H1 (cell line): ENCODE measurements around the gene ZBTB49. TPM values are rescaled to one million over a fixed set of nuclear protein-coding genes. Genes with fewer than 3 reads are reported as not detected.

Source experiments
- CTCF ChIA-PET: fragments of 300-600 bp; sonication (Branson Sonifier 250); formaldehyde crosslinking; loops from one replicate; lab custom pipeline; 2021; ENCODE audit not compliant: partially characterized antibody; lab: Charles Lee
- POLR2A ChIA-PET: fragments of 300-600 bp; sonication (Branson Sonifier 250); formaldehyde crosslinking; loops from one replicate; lab custom pipeline; 2021; ENCODE audit warnings: inconsistent platforms; ENCODE audit not compliant: partially characterized antibody; lab: Charles Lee
- DNase-seq, 2 experiments: peaks; one replicate each; pipeline versions ENCODE4 v3.0.0 to v3.0.0-alpha.2; 2010 to 2022; ENCODE audit warnings: low spot score in 2 of 2, low read depth in 1 of 2, mixed read lengths in 1 of 2
- FAIRE-seq: peaks from 2 replicates; lab custom pipeline; 2011; peaks lifted over from hg19 to GRCh38; lab: Jason Lieb, UNC
- H2AFZ ChIP-seq: 2 replicates; pipeline ENCODE4 v1.8.1; 2012; ENCODE audit warnings: low read length, inconsistent platforms
- H2AK5ac ChIP-seq: 2 replicates; pipeline ENCODE4 v1.6.1; 2013; ENCODE audit warnings: low read depth, low read length
- H2BK120ac ChIP-seq: replicated peaks from 2 replicates; pipeline ENCODE3; 2013; ENCODE audit warnings: low read depth, low read length, inconsistent platforms
- H2BK12ac ChIP-seq: 2 replicates; pipeline ENCODE4 v1.6.1; 2013; ENCODE audit warnings: low read depth, low read length
- H2BK15ac ChIP-seq: 2 replicates; pipeline ENCODE4 v1.6.1; 2013; ENCODE audit warnings: low read length
- H2BK20ac ChIP-seq: 2 replicates; pipeline ENCODE4 v1.6.1; 2013; ENCODE audit warnings: low read length
- H2BK5ac ChIP-seq: 2 replicates; pipeline ENCODE4 v1.6.1; 2013; ENCODE audit warnings: low read depth, low read length
- H3K14ac ChIP-seq: 2 replicates; pipeline ENCODE4 v1.6.1; 2013; ENCODE audit warnings: inconsistent platforms; ENCODE audit not compliant: insufficient read length
- H3K18ac ChIP-seq: 2 replicates; pipeline ENCODE4 v1.6.1; 2013; ENCODE audit warnings: low read length; ENCODE audit errors: extremely low read depth
- H3K23ac ChIP-seq: 2 replicates; pipeline ENCODE4 v1.6.1; 2013; ENCODE audit warnings: inconsistent platforms; ENCODE audit not compliant: insufficient read length
- H3K23me2 ChIP-seq: 2 replicates; pipeline ENCODE4 v1.6.1; 2013; ENCODE audit warnings: low read depth, low read length
- H3K27ac ChIP-seq: 2 replicates; pipeline ENCODE4 v1.6.1; 2011; ENCODE audit warnings: low read depth, low read length, inconsistent platforms
- H3K27me3 ChIP-seq, 4 experiments: replicated peaks in 1 of 4; 1 replicate in 1 of 4; 2 replicates in 3 of 4; pipeline versions ENCODE4 v1.6.1 to v1.8.1; 2011 to 2013; ENCODE audit warnings: low read length in 3 of 4, mild to moderate bottlenecking in 3 of 4, inconsistent platforms in 2 of 4, mixed read lengths in 2 of 4, moderate library complexity in 1 of 4; ENCODE audit not compliant: control insufficient read depth in 3 of 4, insufficient read depth in 3 of 4; ENCODE audit errors: extremely low read depth in 1 of 4
- H3K36me3 ChIP-seq, 4 experiments: 2 replicates each; pipeline versions ENCODE4 v1.6.1 to v1.8.1; 2011 to 2013; ENCODE audit warnings: mild to moderate bottlenecking in 4 of 4, low read length in 3 of 4, moderate library complexity in 2 of 4, control low read depth in 1 of 4, inconsistent platforms in 1 of 4; ENCODE audit not compliant: insufficient read depth in 4 of 4, control insufficient read depth in 2 of 4
- H3K4ac ChIP-seq: replicated peaks from 2 replicates; pipeline ENCODE3; 2013; ENCODE audit warnings: low read length, low read depth, mixed read lengths, inconsistent platforms; ENCODE audit not compliant: insufficient read length
- H3K4me1 ChIP-seq, 4 experiments: replicated peaks in 1 of 4; 1 replicate in 1 of 4; 2 replicates in 3 of 4; pipeline versions ENCODE4 v1.6.1 to v1.8.1; 2011 to 2013; ENCODE audit warnings: low read length in 3 of 4, inconsistent platforms in 2 of 4, mixed read lengths in 1 of 4; ENCODE audit not compliant: insufficient read depth in 4 of 4, control insufficient read depth in 3 of 4
- H3K4me2 ChIP-seq, 2 experiments: 2 replicates each; pipeline versions ENCODE4 v1.6.1 to v1.8.1; 2011 to 2013; ENCODE audit warnings: low read depth in 2 of 2, low read length in 2 of 2, control low read depth in 1 of 2, inconsistent platforms in 1 of 2, mild to moderate bottlenecking in 1 of 2; ENCODE audit not compliant: insufficient read depth in 1 of 2
- H3K4me3 ChIP-seq, 4 experiments: fragments of 200-600, 300-600 bp in 1 of 4; sonication (generic), shearing (Covaris generic), sonication (Bioruptor Twin) in 1 of 4; 2 replicates each; pipeline versions ENCODE4 v1.5.1 to v1.8.1; 2011 to 2016; ENCODE audit warnings: low read length in 4 of 4, low read depth in 3 of 4, control low read depth in 2 of 4, inconsistent platforms in 2 of 4, mild to moderate bottlenecking in 2 of 4, mixed read lengths in 1 of 4, moderate library complexity in 1 of 4; ENCODE audit not compliant: insufficient read depth in 2 of 4; ENCODE audit errors: extremely low read depth in 1 of 4
- H3K56ac ChIP-seq: replicated peaks from 2 replicates; pipeline ENCODE3; 2013; ENCODE audit warnings: low read depth, mild to moderate bottlenecking, mixed read lengths, low read length, inconsistent platforms; ENCODE audit not compliant: insufficient read length
- H3K79me1 ChIP-seq: 2 replicates; pipeline ENCODE4 v1.6.1; 2013; ENCODE audit warnings: low read depth, low read length, control low read depth
- H3K79me2 ChIP-seq, 2 experiments: 2 replicates each; pipeline versions ENCODE4 v1.6.1 to v1.8.1; 2012 to 2013; ENCODE audit warnings: low read length in 2 of 2, mild to moderate bottlenecking in 2 of 2, inconsistent platforms in 1 of 2; ENCODE audit not compliant: insufficient read depth in 2 of 2, control insufficient read depth in 1 of 2
- H3K9ac ChIP-seq, 4 experiments: replicated peaks in 1 of 4; 1 replicate in 1 of 4; 2 replicates in 3 of 4; pipeline versions ENCODE4 v1.6.1 to v1.8.1; 2011 to 2013; ENCODE audit warnings: low read depth in 3 of 4, low read length in 3 of 4, control low read depth in 2 of 4, mild to moderate bottlenecking in 2 of 4, moderate library complexity in 2 of 4, inconsistent platforms in 1 of 4; ENCODE audit errors: extremely low read depth in 1 of 4
- H3K9me3 ChIP-seq, 2 experiments: 2 replicates each; pipeline versions ENCODE4 v1.6.1 to v1.8.1; 2012 to 2013; ENCODE audit warnings: mild to moderate bottlenecking in 2 of 2, moderate library complexity in 2 of 2, control low read depth in 1 of 2, inconsistent platforms in 1 of 2, low read depth in 1 of 2, low read length in 1 of 2, mixed read lengths in 1 of 2; ENCODE audit not compliant: insufficient read depth in 2 of 2
- H4K20me1 ChIP-seq, 2 experiments: replicated peaks in 1 of 2; 2 replicates each; pipeline versions ENCODE3 to v1.8.1; 2011 to 2013; ENCODE audit warnings: inconsistent platforms in 2 of 2, low read length in 2 of 2, mild to moderate bottlenecking in 1 of 2; ENCODE audit not compliant: insufficient read depth in 2 of 2, control insufficient read depth in 1 of 2
- H4K5ac ChIP-seq: 2 replicates; pipeline ENCODE4 v1.6.1; 2013; ENCODE audit warnings: low read length, low read depth, mixed read lengths, inconsistent platforms; ENCODE audit not compliant: insufficient read length
- H4K8ac ChIP-seq: 2 replicates; pipeline ENCODE4 v1.8.0; 2013; ENCODE audit warnings: mild to moderate bottlenecking, moderate library complexity, low read length, inconsistent platforms; ENCODE audit not compliant: insufficient read depth; ENCODE audit errors: extremely low read depth
- H4K91ac ChIP-seq: replicated peaks from 2 replicates; pipeline ENCODE3; 2013; ENCODE audit warnings: low read length, mixed read lengths, inconsistent platforms; ENCODE audit not compliant: insufficient read length
- CBX5 ChIP-seq: fragments of 300-800, 300-1000 bp; sonication (generic); IDR thresholded peaks from 2 replicates; pipeline ENCODE4 v1.7.1; 2016; ENCODE audit warnings: antibody characterized with exemption, low read length, low read depth
- CBX8 ChIP-seq: fragments of 300-800, 300-1000 bp; sonication (generic); IDR thresholded peaks from 2 replicates; pipeline ENCODE4 v1.7.1; 2016; ENCODE audit warnings: low read depth, low read length, borderline replicate concordance
- EP300 ChIP-seq, 2 experiments: IDR thresholded peaks; 1 replicate in 1 of 2; 2 replicates in 1 of 2; pipeline ENCODE4 v1.6.1; 2011 to 2012; ENCODE audit warnings: low read depth in 2 of 2, low read length in 2 of 2, mild to moderate bottlenecking in 2 of 2, borderline replicate concordance in 1 of 2, inconsistent platforms in 1 of 2, moderate library complexity in 1 of 2
- EZH2 ChIP-seq: fragments of 200-600 bp; sonication (generic); IDR thresholded peaks from 2 replicates; pipeline ENCODE4 v1.7.1; 2012; ENCODE audit warnings: low read depth, mild to moderate bottlenecking, moderate library complexity, low read length, inconsistent platforms; ENCODE audit not compliant: severe bottlenecking
- GTF2F1 ChIP-seq: IDR thresholded peaks from 2 replicates; pipeline ENCODE4 v1.6.1; 2012; ENCODE audit warnings: low read depth, low read length, improper control_type of control experiment, borderline replicate concordance
- HDAC6 ChIP-seq: IDR thresholded peaks from one replicate; pipeline ENCODE4 v1.7.1; 2012; ENCODE audit warnings: low read depth, mild to moderate bottlenecking, inconsistent platforms, low read length, moderate library complexity
- KDM1A ChIP-seq: fragments of 200-600, 300-600 bp; sonication (generic); IDR thresholded peaks from 2 replicates; pipeline ENCODE4 v1.7.1; 2016; ENCODE audit warnings: mild to moderate bottlenecking, low read length, borderline replicate concordance
- NANOG ChIP-seq: IDR thresholded peaks from 2 replicates; pipeline ENCODE4 v1.6.1; 2011; ENCODE audit warnings: low read length, low read depth, mild to moderate bottlenecking, inconsistent platforms; ENCODE audit not compliant: insufficient read depth, poor library complexity, severe bottlenecking
- RNF2 ChIP-seq: fragments of 200-900, 300-1000 bp; sonication (generic); IDR thresholded peaks from 2 replicates; pipeline ENCODE4 v1.7.1; 2016; ENCODE audit warnings: borderline replicate concordance, low read depth, mild to moderate bottlenecking, antibody characterized with exemption, low read length; ENCODE audit not compliant: poor library complexity, severe bottlenecking; ENCODE audit errors: missing control alignments
- SAP30 ChIP-seq: fragments of 300-600 bp; sonication (generic); IDR thresholded peaks from 2 replicates; pipeline ENCODE4 v1.7.1; 2012; ENCODE audit warnings: low read length, moderate library complexity, mild to moderate bottlenecking, inconsistent platforms; ENCODE audit not compliant: insufficient read depth, insufficient replicate concordance
- SP4 ChIP-seq: IDR thresholded peaks from 2 replicates; pipeline ENCODE4 v1.6.1; 2012; ENCODE audit warnings: low read length, inconsistent platforms
- SUZ12 ChIP-seq: fragments of 200-600 bp; sonication (generic); IDR thresholded peaks from 2 replicates; pipeline ENCODE4 v1.6.1; 2012; ENCODE audit warnings: mild to moderate bottlenecking, inconsistent platforms, low read length, moderate library complexity, mixed read lengths
- TAF1 ChIP-seq: IDR thresholded peaks from 2 replicates; pipeline ENCODE4 v1.6.1; 2011; ENCODE audit warnings: mild to moderate bottlenecking, low read depth, low read length
- WGBS, 2 experiments: shearing (Covaris generic) in 1 of 2; methylation state at CpG; one replicate each; pipeline versions ENCODE4 v1.1.6 to v1.1.7; 2013 to 2015; ENCODE audit warnings: low lambda C conversion rate in 2 of 2, mixed read lengths in 2 of 2, inconsistent platforms in 1 of 2, low coverage in 1 of 2, missing lambda C conversion rate in 1 of 2; ENCODE audit not compliant: insufficient replicate concordance in 2 of 2, insufficient coverage in 1 of 2, insufficient read length in 1 of 2; ENCODE audit errors: extremely low coverage in 1 of 2, missing lambda C conversion rate in 1 of 2; 5-methylcytosine and 5-hydroxymethylcytosine counted together
- polyA plus RNA-seq, 7 experiments: library from polyadenylated mRNA; depleted of rRNA in 3 of 7; stranded (reverse) in 5 of 7; unstranded in 2 of 7; fragments of >200 nt in 5 of 7; fragments of 200-250 nt in 2 of 7; gene quantifications; 1 replicate in 5 of 7; 2 replicates in 1 of 7; 4 replicates in 1 of 7; pipeline versions ENCODE4 v1.2.1 to v1.2.3, GENCODE V29; 2011 to 2013; ENCODE audit warnings: missing spikeins in 2 of 7, mixed read lengths in 2 of 7
- total RNA-seq: library from RNA; stranded (reverse); fragmentation: NEBNext Ultra II Directional; extraction: Animal tissue kit (Norgen Biotek cat#: 25700); gene quantifications from 2 replicates; pipeline ENCODE4 v1.2.1, GENCODE V29; 2021

Gene ZBTB49
- total and polyA plus RNA-seq, 2 of the 8 experiments (the other 6 are each of a cell fraction or from before 2014, with no cell fraction given): 4.2 to 6.8 TPM

GRCh38 chr4:4330794-4331193, 40.7 kb downstream of the ZBTB49 start:
- CTCF ChIA-PET: interaction anchor here (0.6 to 1.5 kb wide), 5 partner anchors 8 to 157 kb away, joined by 3 to 4 read pairs (median 3); no protein-coding TSS in a partner anchor
- TF ChIP-seq EZH2: no peak
- TF ChIP-seq SP4: no peak
- no peak for TF ChIP-seq TAF1
- no peak for TF ChIP-seq CBX8
- TF ChIP-seq GTF2F1: no peak
- TF ChIP-seq CBX5: no peak
- no peak for TF ChIP-seq KDM1A
- no peak for TF ChIP-seq EP300 (IDR thresholded peaks at IDR 0.05; ENCODE audit: borderline replicate concordance in 1 of 2, low read depth in 2 of 2, low read length in 2 of 2)
- no peak for TF ChIP-seq HDAC6
- no peak for TF ChIP-seq RNF2
- no peak for TF ChIP-seq SUZ12
- no peak for TF ChIP-seq NANOG
- no peak for TF ChIP-seq SAP30

More at GRCh38 chr4:4330794-4331193, 40.7 kb downstream of the ZBTB49 start:
- 90% methylated on average over 5 of the region's 5 CpGs; no CpG with 5 or more reads in 1 of the 2 experiments for WGBS, 2 experiments
- Histone ChIP-seq H3K56ac (no peak overlapping the region), H3K27ac (no peak overlapping the region), H2AFZ (no peak overlapping the region), H4K8ac (no peak overlapping the region), H3K9me3 (peaks cover 0 to 7% of the 10 kb centered on the region in 2 experiments; a peak in 2 of 4 replicates), H3K4me2 (no peak overlapping the region), H2BK5ac (no peak overlapping the region), H2BK120ac (no peak overlapping the region), H3K36me3 (no peaks in the 10 kb centered on the region), H3K4me1 (peaks cover 0 to 3% (median 0%) of the 10 kb centered on the region in 4 experiments; a peak in 2 of 7 replicates), H2AK5ac (no peak overlapping the region), H4K20me1 (no peaks in the 10 kb centered on the region), H3K79me1 (no peaks in the 10 kb centered on the region), H3K4ac (no peak overlapping the region), H4K5ac (no peak overlapping the region), H3K79me2 (no peaks in the 10 kb centered on the region), H3K9ac (no peak overlapping the region), H2BK20ac (no peak overlapping the region), H3K23me2 (no peaks in the 10 kb centered on the region), H3K23ac (no peak overlapping the region), H2BK15ac (no peak overlapping the region), H3K4me3 (no peak overlapping the region), H3K18ac (no peak overlapping the region), H2BK12ac (no peak overlapping the region), H3K27me3 (no peaks in the 10 kb centered on the region), H3K14ac (no peak overlapping the region), H4K91ac (no peak overlapping the region)
- no peak for FAIRE-seq
- no peak for DNase-seq
- POLR2A ChIA-PET: no interaction called here
